Measurements from ENCODE around the gene SPATA19. TPM values are rescaled to one million over a fixed set of nuclear protein-coding genes. Genes with fewer than 3 reads are reported as not detected.

SPATA19 gene
- total and polyA plus RNA-seq, 11 donors: not detected

DNA sequence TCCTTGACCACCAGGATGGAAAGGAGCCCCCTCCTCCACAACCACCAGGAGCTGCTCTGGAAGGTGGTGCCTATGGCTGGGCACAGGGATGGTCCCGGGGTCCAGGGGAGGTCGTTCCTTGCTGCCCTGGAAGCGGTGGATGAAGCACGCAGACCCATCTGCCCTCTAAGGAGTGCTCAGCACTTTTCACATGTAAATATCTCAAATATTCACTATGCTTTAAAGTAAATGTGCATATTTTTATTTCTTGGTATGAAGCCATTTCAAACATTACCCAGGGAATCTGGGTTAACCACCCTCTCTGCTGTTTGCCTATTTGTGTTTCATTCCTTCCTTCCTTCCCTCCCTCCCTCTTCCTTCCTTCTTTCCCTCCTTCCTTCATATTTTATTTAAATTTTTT, 21.7 kb downstream of the SPATA19 start:
- Histone ChIP-seq H3K9me3 (no peaks in the 10 kb centered on the region), H3K4me3 (no peak overlapping the region), H3K27me3 (no peaks in the 10 kb centered on the region), H3K36me3 (no peaks in the 10 kb centered on the region), H3K27ac (no peak overlapping the region), H3K4me1 (no peaks in the 10 kb centered on the region)
- DNase-seq (no peak), ATAC-seq (peak in 1 of 4 donors; percentile 16)
- 80 to 93% (median 92%) methylated on average over 4 of the region's 4 CpGs for WGBS, 4 donors
- intact Hi-C loops (cut with DNase I): loop anchor here in 5 of 10 donors (5.0 to 10.0 kb wide), 5 partner anchors 206 to 689 kb away; no protein-coding TSS in a partner anchor
- TF ChIP-seq CTCF (IDR thresholded peaks at IDR 0.05): no peak
- no peak for TF ChIP-seq POLR2A (IDR thresholded peaks at IDR 0.05)

GRCh38 chr11:133823211-133823610, 22.1 kb downstream of the SPATA19 start:
- TF ChIP-seq POLR2A (IDR thresholded peaks at IDR 0.05) (no peak), CTCF (IDR thresholded peaks at IDR 0.05) (no peak)
- intact Hi-C loops (cut with DNase I): loop anchor here in 5 of 10 donors (5.0 to 10.0 kb wide), 5 partner anchors 206 to 688 kb away; no protein-coding TSS in a partner anchor
- DNase-seq: no peak

DNA sequence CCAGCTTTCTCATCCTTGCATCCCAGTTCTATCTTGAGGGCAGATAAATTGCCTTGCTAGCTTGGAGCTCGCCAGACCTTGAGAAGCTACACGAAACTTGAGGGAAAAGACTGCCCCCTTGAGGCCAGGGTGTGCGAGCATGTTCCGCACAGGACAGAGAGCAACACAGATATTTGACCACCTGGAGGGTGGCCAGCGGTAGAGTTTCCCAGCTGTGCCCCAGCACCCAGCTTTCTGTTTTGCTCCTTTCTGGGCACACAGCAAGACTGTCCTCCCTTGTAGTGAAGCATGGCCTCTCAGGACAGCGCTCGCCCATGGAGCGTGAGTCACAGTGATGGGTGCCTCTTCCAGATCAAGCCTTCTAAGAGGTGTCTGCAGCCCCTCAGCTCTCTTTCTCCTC, 23.5 kb downstream of the SPATA19 start:
- peak in 3 of 5 donors; percentile 40 to 68 (median 60) for DNase-seq
- Histone ChIP-seq H3K9me3 (no peaks in the 10 kb centered on the region), H3K4me1 (no peaks in the 10 kb centered on the region), H3K27ac (no peak overlapping the region), H3K4me3 (no peak overlapping the region), H3K36me3 (no peaks in the 10 kb centered on the region), H3K27me3 (no peaks in the 10 kb centered on the region)
- WGBS, 4 donors: 35 to 71% (median 39%) methylated on average over 4 to 8 of the region's 8 CpGs
- peak in 3 of 4 donors; percentile 62 to 91 (median 73) for ATAC-seq
- intact Hi-C loops (cut with DNase I): loop anchor here in 5 of 10 donors (5.0 to 10.0 kb wide), 5 partner anchors 204 to 687 kb away; no protein-coding TSS in a partner anchor
- TF ChIP-seq POLR2A (IDR thresholded peaks at IDR 0.05) (no peak), CTCF (IDR thresholded peaks at IDR 0.05) (peak; percentile 48 to 71 (median 62))

More at GRCh38 chr11:133823211-133823610, 22.1 kb downstream of the SPATA19 start:
- peak in 2 of 4 donors; percentile 25 to 52 for ATAC-seq
- 56 to 79% (median 69%) methylated on average over 5 to 6 of the region's 6 CpGs for WGBS, 4 donors
- Histone ChIP-seq H3K4me1 (no peaks in the 10 kb centered on the region), H3K27ac (no peak overlapping the region), H3K9me3 (no peaks in the 10 kb centered on the region), H3K36me3 (no peaks in the 10 kb centered on the region), H3K27me3 (no peaks in the 10 kb centered on the region), H3K4me3 (no peak overlapping the region)

GRCh38 chr11:133819746-133820315, 25.5 kb downstream of the SPATA19 start:
- peaks cover 0 to 14% (median 0%) of the 10 kb centered on the region in 12 donors for H3K4me1 ChIP-seq
- DNase-seq: no peak
- no peaks in the 10 kb centered on the region for H3K27me3 ChIP-seq
- no peak overlapping the region for H3K27ac ChIP-seq
- intact Hi-C loops (cut with DNase I): loop anchor here in 6 of 10 donors (5.0 to 10.0 kb wide), 7 partner anchors 123 to 685 kb away; no protein-coding TSS in a partner anchor
- H3K4me3 ChIP-seq: no peak overlapping the region
- H3K36me3 ChIP-seq: no peaks in the 10 kb centered on the region
- no peak for TF ChIP-seq CTCF (IDR thresholded peaks at IDR 0.05)
- no peak for TF ChIP-seq POLR2A (IDR thresholded peaks at IDR 0.05)
- WGBS, 4 donors: 81 to 86% (median 84%) methylated on average over 6 of the region's 6 CpGs
- H3K9me3 ChIP-seq: no peaks in the 10 kb centered on the region
- no peak for ATAC-seq

Data from heart left ventricle (tissue), 16 donors.